ENCODE results near the gene C17orf114.

C17orf114 gene

GRCh38 chr17:4788807-4789700, 13.1 kb downstream of the C17orf114 start, which contains the start of gene GLTPD2:
Gene GLTPD2 (plus strand): TSS chr17:4788964. CDS start chr17:4789012, 48 bp downstream.
- Histone ChIP-seq H3K4me1 (ENCODE audit: control insufficient read depth, insufficient read depth, low read length) (peaks cover 4% of the 10 kb centered on the region), H3K27ac (ENCODE audit: extremely low read depth, low read depth, low read length) (peak within 1 kb of the TSS; percentile 96), H3K36me3 (ENCODE audit: control insufficient read depth in 2 of 2, insufficient read depth in 1 of 2, low read length in 2 of 2) (no peaks in the 10 kb centered on the region), H3K4me3 (ENCODE audit: low read depth, low read length) (peak within 1 kb of the TSS; percentile 62), H3K9me3 (ENCODE audit: control insufficient read depth, insufficient read depth, low read depth, low read length) (no peaks in the 10 kb centered on the region)
- POLR2A ChIA-PET = interaction anchor here (0.8 to 3.8 kb wide), 17 partner anchors 10 to 234 kb away, joined by 3 to 31 read pairs (median 4); partner anchors contain the start of genes ARRB2, MED11, MINK1 and MYBBP1A
- CTCF ChIA-PET = interaction anchor here (0.6 to 4.9 kb wide), 40 partner anchors 10 to 846 kb away, joined by 3 to 37 read pairs (median 6); partner anchors contain the start of genes ARRB2, MED11, PELP1 and PLD2
- TF ChIP-seq ZNF777 (tag by site-specific recombination; IDR thresholded peaks at IDR 0.05; ENCODE audit: borderline replicate concordance) (peak; percentile 15; the same call in 1 of the 2 replicates), MZF1 (tag by site-specific recombination; IDR thresholded peaks at IDR 0.05; ENCODE audit: borderline replicate concordance) (no peak), ZNF776 (tag by site-specific recombination; IDR thresholded peaks at IDR 0.05; ENCODE audit: borderline replicate concordance) (no peak), ZNF792 (tag by site-specific recombination; IDR thresholded peaks at IDR 0.05) (0 out of 2 replicates have a peak, but pooled peaks have one; percentile 7), PRDM2 (tag by site-specific recombination; IDR thresholded peaks at IDR 0.05; ENCODE audit: borderline replicate concordance) (no peak), ZBTB6 (tag by site-specific recombination; IDR thresholded peaks at IDR 0.05) (peak; percentile 52; the same call in 1 of the 2 replicates), PBX3 (CRISPR knock-in tag; IDR thresholded peaks at IDR 0.05) (0 out of 2 replicates have a peak, but pooled peaks have one; percentile 16), ZBTB10 (tag by site-specific recombination; IDR thresholded peaks at IDR 0.05) (0 out of 2 replicates have a peak, but pooled peaks have one; percentile 16), ZNF335 (tag by site-specific recombination; conservative IDR thresholded peaks at IDR 0.05) (peak; percentile 70; the same call in 1 of the 2 replicates), ZEB2 (tag by site-specific recombination; IDR thresholded peaks at IDR 0.05) (no peak), ZNF2 (tag by site-specific recombination; IDR thresholded peaks at IDR 0.05) (no peak), ZNF600 (tag by site-specific recombination; IDR thresholded peaks at IDR 0.05) (no peak)

Measured in HEK293 (cell line).